NCI-H2196 treated with DMSO at 0.1 percent for 48 hours (cell line): ENCODE results near the gene ZBED4.

Experiments used
- DNase-seq: peaks from one replicate; lab custom pipeline; 2025; ENCODE audit not compliant: unreplicated experiment; lab: John Stamatoyannopoulos, UW

ZBED4 gene

GRCh38 chr22:49878206-49878605, 24.6 kb downstream of the ZBED4 start:
- no peak for DNase-seq

DNA sequence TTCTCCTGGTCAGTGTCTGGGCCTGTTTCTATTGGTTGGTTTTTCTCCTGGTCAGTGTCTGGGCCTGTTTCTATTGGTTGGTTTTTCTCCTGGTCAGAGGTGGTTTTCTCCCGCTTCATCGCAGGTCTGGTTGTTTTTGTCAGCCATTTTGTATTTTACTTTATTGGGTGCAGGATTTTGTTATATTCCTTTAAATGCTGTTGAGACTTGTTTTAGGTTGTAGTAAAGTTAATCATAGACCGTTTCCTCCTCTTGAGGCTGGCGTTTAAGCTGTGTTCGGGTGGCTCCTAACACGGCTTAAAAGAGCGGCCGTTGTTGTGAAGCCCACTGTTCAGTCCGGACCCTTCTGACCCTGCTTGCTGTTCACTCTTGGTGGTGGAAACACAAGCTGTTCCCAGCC, 26.2 kb downstream of the ZBED4 start:
- DNase-seq, result no peak

DNA sequence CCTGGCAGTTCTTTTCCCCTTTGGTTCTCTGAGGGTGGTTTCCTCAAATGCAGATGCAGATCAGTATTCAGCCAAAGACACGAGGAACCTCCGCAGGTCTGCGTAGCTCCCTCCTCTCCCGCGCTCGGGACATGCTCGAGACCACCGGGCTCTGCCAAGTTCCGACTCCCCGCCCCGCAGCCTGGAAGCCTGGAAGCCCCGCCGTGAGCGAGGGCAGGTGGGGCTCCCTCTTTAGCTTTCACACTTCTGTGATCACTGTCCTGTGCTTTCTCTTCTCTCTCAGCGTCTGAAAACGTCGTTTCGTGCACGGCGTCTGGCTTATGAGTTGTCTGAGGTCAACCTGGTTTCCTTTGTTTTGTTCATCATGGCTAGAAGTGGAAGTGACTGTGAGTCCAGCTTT, 26.6 kb downstream of the ZBED4 start:
- DNase-seq, result no peak

- no peak for DNase-seq
Observed at GRCh38 chr22:49881856-49882255, 28.2 kb downstream of the ZBED4 start.

DNA sequence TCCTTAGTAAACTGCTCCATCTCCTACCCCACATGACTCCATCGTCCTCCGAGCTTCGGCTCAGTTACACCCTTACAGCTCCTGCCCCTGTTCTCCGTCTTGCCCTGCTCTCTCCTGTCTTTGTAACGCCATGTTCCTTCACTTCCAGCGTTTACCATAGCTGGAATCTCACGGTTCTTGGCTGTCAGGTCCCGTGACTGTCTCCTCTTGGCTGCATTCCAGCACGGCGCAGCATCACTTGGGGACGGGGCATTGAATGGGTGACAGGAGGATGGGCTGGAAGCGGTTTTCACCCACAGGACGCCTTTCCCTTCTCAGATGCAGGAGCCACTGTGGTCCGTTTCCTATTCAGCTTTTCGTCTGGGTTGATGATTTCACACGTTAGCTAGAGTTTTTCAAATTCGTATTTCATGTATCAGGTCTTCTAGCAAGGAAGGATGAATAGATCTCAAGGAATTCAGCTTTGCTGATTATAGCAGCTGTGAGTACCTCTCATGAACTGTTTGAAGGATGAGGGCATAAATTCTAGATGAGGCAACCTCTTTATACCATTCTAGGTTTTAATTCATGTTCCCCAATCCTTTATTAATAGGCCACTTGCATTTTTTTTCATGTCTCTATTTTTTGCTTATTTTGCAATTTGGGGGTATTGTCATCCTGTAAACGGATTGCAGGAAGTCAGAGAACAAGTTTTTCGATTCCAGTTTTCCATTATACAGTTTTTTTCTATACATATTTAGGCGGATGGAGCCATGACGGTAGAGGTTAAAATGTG, 29.1 kb downstream of the ZBED4 start:
- no peak for DNase-seq

DNA sequence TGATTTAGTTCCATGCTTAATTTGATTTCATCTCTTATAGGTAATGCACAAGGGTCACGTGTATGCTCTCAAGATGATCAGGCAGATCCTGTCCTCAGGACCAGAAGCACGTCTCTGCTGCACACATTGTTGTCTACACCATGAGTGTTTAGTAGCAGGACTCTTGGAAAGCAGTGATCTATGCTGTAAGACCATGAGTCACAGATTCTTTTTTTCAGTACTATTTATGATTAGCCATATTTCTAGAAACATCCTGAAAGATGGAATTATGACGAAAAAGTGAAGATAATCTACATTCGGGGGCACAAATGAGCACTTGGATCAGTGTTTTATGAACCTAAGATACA, 29.6 kb downstream of the ZBED4 start:
- no peak for DNase-seq

DNA sequence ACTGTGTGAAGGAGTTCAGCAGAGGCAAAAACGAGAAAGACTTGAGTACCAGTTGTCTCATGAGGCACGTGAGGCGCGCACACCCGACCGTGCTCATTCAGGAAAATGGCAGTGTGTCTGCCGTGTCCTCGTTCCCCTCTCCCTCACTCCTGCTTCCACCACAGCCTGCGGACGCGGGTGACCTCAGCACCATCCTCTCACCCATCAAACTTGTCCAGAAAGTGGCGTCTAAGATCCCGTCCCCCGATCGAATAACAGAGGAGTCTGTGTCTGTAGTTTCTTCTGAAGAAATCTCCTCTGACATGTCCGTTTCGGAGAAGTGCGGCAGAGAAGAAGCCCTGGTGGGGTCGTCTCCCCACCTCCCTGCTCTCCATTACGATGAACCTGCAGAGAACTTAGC, 30.4 kb downstream of the ZBED4 start:
- no peak for DNase-seq

- DNase-seq, result no peak
Observed at GRCh38 chr22:49884503-49885260, 31.0 kb downstream of the ZBED4 start.

GRCh38 chr22:49885281-49885680, 31.6 kb downstream of the ZBED4 start:
- DNase-seq, result no peak

- no peak for DNase-seq
Observed at GRCh38 chr22:49885881-49886280, 32.2 kb downstream of the ZBED4 start.

GRCh38 chr22:49886346-49887063, 32.9 kb downstream of the ZBED4 start:
- DNase-seq, result no peak

DNA sequence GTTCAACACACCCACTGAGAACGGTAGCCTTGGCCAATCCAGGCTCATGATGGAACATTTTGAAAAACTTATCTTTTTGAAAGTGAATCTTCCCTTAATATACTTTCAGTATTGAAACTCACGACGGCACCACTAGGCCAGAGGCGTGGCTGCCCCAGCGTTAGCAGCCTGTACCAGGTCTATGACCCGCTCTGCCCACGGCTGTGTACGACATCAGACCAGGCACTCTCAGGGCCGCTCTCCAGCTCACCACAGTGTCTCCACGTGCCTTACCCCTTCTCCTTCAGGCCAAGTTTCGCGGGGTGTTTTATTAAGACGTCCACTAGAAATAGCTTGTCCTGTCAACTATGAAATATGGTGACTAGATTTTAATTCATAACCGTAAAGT, 33.4 kb downstream of the ZBED4 start:
- no peak for DNase-seq

DNA sequence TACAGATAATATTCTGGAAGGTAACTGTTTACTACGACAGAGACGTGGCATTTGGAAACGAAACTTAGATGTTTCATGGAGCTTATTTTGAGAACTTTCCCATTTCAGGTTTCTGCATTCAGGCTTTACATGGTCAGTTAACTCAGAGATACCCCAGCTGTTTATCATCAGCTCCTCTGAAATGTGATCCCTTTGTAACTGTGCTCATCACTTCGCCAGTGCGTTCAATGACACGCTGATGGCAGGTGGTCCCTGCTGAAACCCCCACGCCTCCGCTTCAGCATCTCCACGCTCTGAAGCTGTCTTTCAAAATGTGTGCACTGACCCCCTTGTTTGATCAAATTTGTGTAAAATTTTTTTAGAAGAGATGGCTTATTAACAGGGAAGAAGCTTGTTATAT, 34.1 kb downstream of the ZBED4 start:
- no peak for DNase-seq

GRCh38 chr22:49889071-49889470, 35.4 kb downstream of the ZBED4 start:
- no peak for DNase-seq

- no peak for DNase-seq
Observed at GRCh38 chr22:49892226-49892899, 38.7 kb downstream of the ZBED4 start.

DNA sequence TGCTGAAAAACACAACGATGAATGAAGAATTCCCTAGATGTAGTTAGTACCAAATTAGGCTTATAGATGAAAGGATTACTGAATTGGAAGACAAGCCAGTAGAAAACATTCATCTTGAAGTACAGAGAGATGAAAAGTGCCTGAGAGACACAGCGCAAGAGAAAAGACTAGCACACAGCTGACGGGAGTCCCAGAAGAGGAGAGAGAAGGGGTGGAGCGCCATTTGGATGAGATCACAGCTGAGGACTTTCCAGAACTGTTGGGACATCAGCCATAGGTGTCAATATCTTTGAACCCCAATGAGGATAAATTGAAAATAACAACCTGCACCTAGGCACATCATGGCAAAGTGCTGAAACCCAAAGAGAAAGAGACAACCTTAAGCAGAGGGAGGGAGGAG, 39.4 kb downstream of the ZBED4 start:
- DNase-seq, result no peak

DNA sequence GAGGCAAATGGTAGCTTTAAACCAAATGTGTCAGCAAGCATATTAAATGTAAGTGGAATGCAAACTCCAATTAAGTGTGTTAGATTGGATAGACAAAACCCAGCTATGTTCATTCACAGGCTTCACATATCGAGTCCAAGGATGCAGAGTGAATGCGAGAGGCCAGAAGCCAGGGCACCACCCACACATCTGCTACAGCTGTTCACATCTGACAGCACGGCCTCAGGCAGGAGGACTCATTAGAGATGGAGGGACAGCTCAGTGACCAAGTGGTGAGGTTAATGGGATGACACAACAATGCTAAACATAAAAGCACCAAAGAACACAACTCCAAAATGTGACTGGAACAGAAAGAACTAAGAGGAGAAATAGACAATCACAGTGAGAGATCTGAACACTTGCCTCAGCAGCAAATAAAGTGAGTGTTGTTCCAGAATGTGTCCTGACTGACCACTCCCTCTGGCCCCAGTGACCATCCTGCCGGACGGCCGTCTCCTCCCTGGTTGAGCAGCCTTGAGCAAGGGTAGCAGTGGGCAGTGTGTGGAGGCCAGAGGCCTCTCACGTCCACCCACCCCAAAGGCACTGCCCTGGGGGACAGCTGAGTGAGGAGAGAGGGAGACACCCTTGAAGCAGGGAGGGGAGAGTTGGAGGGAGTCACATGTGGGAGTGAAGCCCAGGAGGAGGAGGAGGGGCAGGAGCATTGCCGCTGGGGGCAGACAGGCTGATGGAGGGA, 40.8 kb downstream of the ZBED4 start:
- DNase-seq, result no peak

DNA sequence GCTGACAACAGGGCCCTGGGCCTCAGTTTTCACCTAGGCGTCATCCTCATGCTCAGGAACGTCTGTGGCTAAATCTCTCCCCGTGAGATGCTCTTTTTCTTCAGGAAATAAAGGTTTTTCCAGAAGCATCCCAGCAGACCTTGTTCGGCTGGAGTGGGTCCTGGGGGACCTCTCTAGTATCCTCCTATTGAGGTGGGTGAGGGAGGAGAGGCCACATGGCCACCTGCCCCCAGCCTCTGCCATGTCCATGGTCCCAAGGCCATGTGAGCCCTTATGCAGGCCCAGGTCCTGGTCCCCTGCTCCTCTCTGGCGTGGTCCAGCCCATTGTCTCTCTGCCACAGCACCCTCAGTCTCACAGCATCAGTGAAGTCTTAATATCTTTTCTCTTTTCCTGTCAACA, 42.6 kb downstream of the ZBED4 start:
- DNase-seq, result no peak

DNA sequence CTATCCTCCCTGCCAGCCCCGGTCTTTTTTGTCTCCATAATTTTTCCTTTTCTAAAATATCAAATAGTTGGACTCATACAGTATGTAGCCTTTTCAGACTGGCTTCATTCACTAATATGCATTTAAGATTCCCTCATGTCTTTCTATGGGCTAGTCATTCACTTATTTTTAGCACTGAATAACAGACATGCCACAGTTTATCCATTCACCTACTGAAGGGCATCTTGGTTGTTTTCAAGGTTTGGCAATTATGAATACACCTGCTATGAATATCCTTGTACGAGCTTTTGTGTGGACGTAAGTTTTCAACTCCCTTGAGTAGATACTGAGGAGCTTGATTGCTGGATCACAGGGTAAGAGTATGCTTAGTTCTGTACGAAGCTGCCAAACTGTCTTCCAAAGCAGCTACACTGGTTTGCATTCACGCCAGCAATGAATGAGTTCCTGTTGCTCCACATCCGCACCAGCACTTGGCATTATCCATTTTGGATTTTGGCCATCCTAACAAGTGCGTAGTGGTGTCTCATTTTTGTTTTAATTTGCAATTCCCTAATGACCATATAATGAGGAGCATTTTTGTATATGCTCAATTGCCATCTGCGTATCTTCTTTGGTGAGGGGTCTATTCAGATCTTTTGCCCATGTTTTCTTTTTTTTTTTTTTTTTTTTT, 43.5 kb downstream of the ZBED4 start:
- DNase-seq, result no peak

DNA sequence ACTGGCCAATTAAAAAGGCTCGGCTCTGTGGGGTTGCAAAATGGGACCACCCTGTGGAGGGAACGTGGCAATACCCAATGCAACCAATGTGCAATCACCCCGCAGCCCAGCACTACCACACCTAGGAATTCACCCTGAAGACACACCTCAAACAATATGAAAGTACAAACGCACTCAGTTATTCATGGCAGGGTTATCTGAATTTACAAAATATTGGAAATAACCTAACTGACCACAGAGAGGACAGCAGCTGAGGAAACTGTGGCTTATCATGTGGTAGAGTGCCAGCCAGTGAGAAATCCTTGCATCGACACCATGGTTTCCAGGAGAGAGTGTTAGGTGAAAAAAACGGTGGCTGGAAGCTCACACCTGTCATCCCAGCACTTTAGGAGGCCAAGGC, 45.9 kb downstream of the ZBED4 start:
- no peak for DNase-seq
